GM12891 (cell line): ENCODE measurements around the gene ZNF341.

Experiments
- PAX5 ChIP-seq: IDR thresholded peaks from 2 replicates; pipeline ENCODE4 v1.6.1; 2011; ENCODE audit warnings: low read length, moderate library complexity, mild to moderate bottlenecking; ENCODE audit not compliant: insufficient read depth, severe bottlenecking
- POLR2A ChIP-seq: IDR thresholded peaks from 2 replicates; pipeline ENCODE4 v1.6.1; 2011; ENCODE audit warnings: low read depth, low read length, control low read depth
- POLR2AphosphoS5 ChIP-seq: IDR thresholded peaks from 2 replicates; pipeline ENCODE4 v1.6.1; 2011; ENCODE audit warnings: low read depth, low read length, control low read depth
- POU2F2 ChIP-seq: IDR thresholded peaks from 2 replicates; pipeline ENCODE4 v1.6.1; 2011; ENCODE audit warnings: low read depth, mild to moderate bottlenecking, control low read depth, low read length, moderate library complexity
- SPI1 ChIP-seq: IDR thresholded peaks from 2 replicates; pipeline ENCODE4 v1.6.1; 2011; ENCODE audit warnings: low read depth, low read length, control low read depth
- TAF1 ChIP-seq: IDR thresholded peaks from 2 replicates; pipeline ENCODE4 v1.6.1; 2011; ENCODE audit warnings: low read depth, low read length, control low read depth

DNA sequence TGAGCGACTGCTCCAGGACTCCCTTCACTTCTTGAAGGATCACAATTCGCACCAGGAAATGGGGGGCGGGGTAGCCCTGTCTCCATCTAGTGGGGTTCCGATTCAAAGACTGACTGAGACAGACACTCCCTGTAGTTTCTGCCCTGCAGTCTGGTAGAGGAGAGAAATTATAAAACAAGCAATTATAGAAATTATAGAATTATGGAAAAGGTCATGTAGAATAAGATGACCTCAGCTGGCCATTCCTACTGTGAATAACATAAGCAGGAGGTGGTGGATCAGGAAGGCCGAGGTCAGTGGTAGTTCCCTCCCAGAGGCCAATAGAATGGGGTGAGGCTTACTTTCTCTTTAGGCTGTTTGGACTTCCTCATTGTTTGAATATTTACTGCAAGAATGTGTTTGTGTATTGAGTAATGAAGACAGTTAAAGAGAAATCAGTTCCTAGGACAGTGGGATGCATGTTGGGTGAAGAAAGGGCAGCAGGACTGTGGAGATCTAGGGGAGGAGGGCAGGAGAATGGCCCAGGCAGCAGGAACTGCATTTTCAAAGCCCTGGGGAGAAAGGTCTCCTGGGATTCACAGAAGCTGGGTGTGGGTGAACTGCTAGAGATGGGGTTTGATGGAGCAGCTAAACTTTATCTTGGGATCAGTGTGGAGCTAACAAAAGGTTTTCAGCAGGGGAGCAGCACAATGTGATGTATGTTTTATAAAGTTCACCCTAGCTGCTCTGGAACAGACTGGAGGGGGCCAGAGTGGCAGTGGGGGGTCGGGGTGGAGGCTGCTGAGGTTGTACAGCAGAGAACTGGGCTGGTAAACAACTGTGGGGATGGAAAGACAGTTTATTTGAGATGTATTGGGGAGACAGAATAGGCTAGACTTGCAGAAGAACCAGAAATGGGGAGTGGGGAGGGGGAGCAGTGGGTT lies 2.1 kb downstream of the ZNF341 start:
- peak; percentile 80 for TF ChIP-seq SPI1
- TF ChIP-seq POLR2A = peak; percentile 52; the same call in 1 of the 2 replicates
- no peak for TF ChIP-seq POU2F2
- no peak for TF ChIP-seq PAX5
- no peak for TF ChIP-seq TAF1
- no peak for TF ChIP-seq POLR2AphosphoS5
